Activated naive CD8-positive, alpha-beta T cell (primary cell): ENCODE data around the gene PRKAA1.
"Not testable (repeated sequence)": the region's sequence is repeated elsewhere in the genome, so short reads cannot be mapped to it uniquely, and the experiment has no call there.

Source experiments
- H3K27ac Mint-ChIP-seq: one replicate; pipeline ENCODE4 v1.8.0; 2021; ENCODE audit warnings: mixed read lengths
- H3K27me3 Mint-ChIP-seq: one replicate; pipeline ENCODE4 v1.8.0; 2021; ENCODE audit warnings: mixed read lengths
- H3K36me3 Mint-ChIP-seq: one replicate; pipeline ENCODE4 v1.8.0; 2021; ENCODE audit warnings: mixed read lengths
- H3K4me1 Mint-ChIP-seq: one replicate; pipeline ENCODE4 v1.8.0; 2021; ENCODE audit warnings: low read depth, mixed read lengths
- H3K4me3 Mint-ChIP-seq: one replicate; pipeline ENCODE4 v1.8.0; 2021; ENCODE audit warnings: mild to moderate bottlenecking, mixed read lengths
- H3K9me3 Mint-ChIP-seq: one replicate; pipeline ENCODE4 v1.8.0; 2021; ENCODE audit warnings: low read depth, mixed read lengths

Gene PRKAA1

GRCh38 chr5:40828690-40829661 lies 30.8 kb upstream of the PRKAA1 start:
- no peaks in the 10 kb centered on the region for H3K27me3 Mint-ChIP-seq
- H3K27ac Mint-ChIP-seq = peak overlapping the region; percentile 88
- no peaks in the 10 kb centered on the region for H3K9me3 Mint-ChIP-seq
- peaks cover 53% of the 10 kb centered on the region for H3K4me1 Mint-ChIP-seq
- H3K4me3 Mint-ChIP-seq = peak overlapping the region; percentile 64
- H3K36me3 Mint-ChIP-seq = peaks cover 41% of the 10 kb centered on the region

GRCh38 chr5:40828021-40828631 lies 30.0 kb upstream of the PRKAA1 start:
- Mint-ChIP-seq H3K4me1 (peaks cover 47% of the 10 kb centered on the region), H3K27ac (peak overlapping the region; percentile 88), H3K4me3 (peak overlapping the region; percentile 10), H3K9me3 (no peaks in the 10 kb centered on the region), H3K27me3 (no peaks in the 10 kb centered on the region), H3K36me3 (peaks cover 33% of the 10 kb centered on the region)

- H3K4me3 Mint-ChIP-seq = peak overlapping the region; percentile 10
- peak overlapping the region; percentile 88 for H3K27ac Mint-ChIP-seq
- H3K27me3 Mint-ChIP-seq = no peaks in the 10 kb centered on the region
- H3K36me3 Mint-ChIP-seq = peaks cover 28% of the 10 kb centered on the region
- peaks cover 40% of the 10 kb centered on the region for H3K4me1 Mint-ChIP-seq
- no peaks in the 10 kb centered on the region for H3K9me3 Mint-ChIP-seq
Measured at GRCh38 chr5:40827188-40827977, 29.2 kb upstream of the PRKAA1 start.

- Mint-ChIP-seq H3K36me3 (peaks cover 21% of the 10 kb centered on the region), H3K27ac (no peak overlapping the region), H3K4me1 (peaks cover 32% of the 10 kb centered on the region), H3K4me3 (no peak overlapping the region), H3K27me3 (no peaks in the 10 kb centered on the region), H3K9me3 (no peaks in the 10 kb centered on the region)
Measured at GRCh38 chr5:40826489-40827187, 28.5 kb upstream of the PRKAA1 start.

- H3K4me3 Mint-ChIP-seq, H3K9me3 Mint-ChIP-seq, H3K27me3 Mint-ChIP-seq: not testable (repeated sequence)
- peaks cover 25% of the 10 kb centered on the region for H3K4me1 Mint-ChIP-seq
- peak overlapping the region; percentile 50 for H3K27ac Mint-ChIP-seq
- peaks cover 17% of the 10 kb centered on the region for H3K36me3 Mint-ChIP-seq
Measured at GRCh38 chr5:40825461-40826043, 27.4 kb upstream of the PRKAA1 start.

GRCh38 chr5:40823459-40823858 lies 25.3 kb upstream of the PRKAA1 start:
- H3K36me3 Mint-ChIP-seq = peaks cover 7% of the 10 kb centered on the region
- H3K4me3 Mint-ChIP-seq = no peak overlapping the region
- no peaks in the 10 kb centered on the region for H3K9me3 Mint-ChIP-seq
- H3K27ac Mint-ChIP-seq = peak overlapping the region; percentile 46
- no peaks in the 10 kb centered on the region for H3K27me3 Mint-ChIP-seq
- peaks cover 10% of the 10 kb centered on the region for H3K4me1 Mint-ChIP-seq

GRCh38 chr5:40813698-40814281 lies 15.6 kb upstream of the PRKAA1 start:
- no peaks in the 10 kb centered on the region for H3K9me3 Mint-ChIP-seq
- H3K36me3 Mint-ChIP-seq = no peaks in the 10 kb centered on the region
- H3K27me3 Mint-ChIP-seq = no peaks in the 10 kb centered on the region
- H3K4me1 Mint-ChIP-seq = no peaks in the 10 kb centered on the region
- H3K4me3 Mint-ChIP-seq = no peak overlapping the region
- no peak overlapping the region for H3K27ac Mint-ChIP-seq

GRCh38 chr5:40812125-40812524 lies 14.0 kb upstream of the PRKAA1 start:
- Mint-ChIP-seq H3K36me3 (no peaks in the 10 kb centered on the region), H3K4me3 (no peak overlapping the region), H3K27ac (no peak overlapping the region), H3K4me1 (peaks cover 5% of the 10 kb centered on the region), H3K27me3 (no peaks in the 10 kb centered on the region), H3K9me3 (no peaks in the 10 kb centered on the region)

- no peaks in the 10 kb centered on the region for H3K9me3 Mint-ChIP-seq
- no peak overlapping the region for H3K27ac Mint-ChIP-seq
- peaks cover 10% of the 10 kb centered on the region for H3K4me1 Mint-ChIP-seq
- H3K36me3 Mint-ChIP-seq = no peaks in the 10 kb centered on the region
- H3K27me3 Mint-ChIP-seq = no peaks in the 10 kb centered on the region
- H3K4me3 Mint-ChIP-seq = no peak overlapping the region
Measured at GRCh38 chr5:40801771-40802562, 3.8 kb upstream of the PRKAA1 start.

GRCh38 chr5:40799258-40799657 lies 1.1 kb upstream of the PRKAA1 start:
- peak overlapping the region; percentile 94 for H3K27ac Mint-ChIP-seq
- peaks cover 8% of the 10 kb centered on the region for H3K36me3 Mint-ChIP-seq
- H3K27me3 Mint-ChIP-seq = no peaks in the 10 kb centered on the region
- H3K9me3 Mint-ChIP-seq = no peaks in the 10 kb centered on the region
- peaks cover 36% of the 10 kb centered on the region for H3K4me1 Mint-ChIP-seq
- H3K4me3 Mint-ChIP-seq = peak overlapping the region; percentile 91

- peaks cover 40% of the 10 kb centered on the region for H3K4me1 Mint-ChIP-seq
- H3K9me3 Mint-ChIP-seq = no peaks in the 10 kb centered on the region
- H3K27me3 Mint-ChIP-seq = no peaks in the 10 kb centered on the region
- H3K27ac Mint-ChIP-seq = peak overlapping the region; percentile 94
- peak overlapping the region; percentile 91 for H3K4me3 Mint-ChIP-seq
- H3K36me3 Mint-ChIP-seq = peaks cover 8% of the 10 kb centered on the region
Measured at GRCh38 chr5:40798801-40799210, 632 bp upstream of the PRKAA1 start.

GRCh38 chr5:40797273-40798011 lies 732 bp downstream of the PRKAA1 start:
- peaks cover 51% of the 10 kb centered on the region for H3K4me1 Mint-ChIP-seq
- H3K27me3 Mint-ChIP-seq = no peaks in the 10 kb centered on the region
- H3K4me3 Mint-ChIP-seq = peak overlapping the region; percentile 92
- peaks cover 8% of the 10 kb centered on the region for H3K36me3 Mint-ChIP-seq
- H3K27ac Mint-ChIP-seq = peak overlapping the region; percentile 92
- H3K9me3 Mint-ChIP-seq = no peaks in the 10 kb centered on the region

GRCh38 chr5:40796487-40796889 lies 1.7 kb downstream of the PRKAA1 start:
- Mint-ChIP-seq H3K9me3 (no peaks in the 10 kb centered on the region), H3K4me3 (peak overlapping the region; percentile 92), H3K4me1 (peaks cover 59% of the 10 kb centered on the region), H3K27me3 (no peaks in the 10 kb centered on the region), H3K27ac (no peak overlapping the region), H3K36me3 (peaks cover 8% of the 10 kb centered on the region)
